ENCODE measurements around the gene TGFBRAP1. TPM values are rescaled to one million over a fixed set of nuclear protein-coding genes. Genes with fewer than 3 reads are reported as not detected.

TGFBRAP1 gene
- total RNA-seq, 1 donor from 2014 or later = 13.8 TPM

DNA sequence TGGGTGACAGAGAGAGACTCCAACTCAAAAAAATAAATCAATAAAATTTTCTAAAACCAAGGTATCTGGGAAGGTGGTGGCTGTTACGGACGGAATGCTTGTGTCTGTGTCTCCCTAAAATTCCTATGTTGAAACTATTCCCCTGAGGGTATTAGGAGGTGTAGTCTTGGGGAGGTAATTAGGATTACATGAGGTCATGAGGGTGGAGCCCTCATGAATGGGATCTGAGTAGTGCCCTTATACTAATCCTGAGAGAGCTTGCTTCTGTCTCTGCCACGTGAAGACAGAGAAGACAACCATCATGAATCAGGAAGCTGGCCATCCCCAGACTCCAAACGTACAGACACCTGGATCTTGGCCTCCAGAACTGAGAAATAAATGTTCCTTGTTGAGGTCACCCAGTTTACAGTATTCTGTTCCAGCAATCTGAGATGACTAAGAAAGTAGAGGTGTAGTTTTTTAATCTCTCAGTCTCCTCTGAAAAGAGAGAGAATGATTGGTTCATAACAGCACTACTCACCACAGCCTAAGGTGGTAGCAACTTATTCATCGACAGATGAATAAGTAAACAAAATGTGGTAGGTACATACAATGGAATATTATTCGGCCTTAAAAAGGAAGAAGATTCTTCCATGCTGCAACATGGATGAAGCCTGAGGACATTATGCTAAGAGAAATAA is 38.4 kb downstream of the TGFBRAP1 start:
- Histone ChIP-seq H2AFZ (replicated peaks) (no peak overlapping the region), H3K9me3 (ENCODE audit: low read depth) (no peaks in the 10 kb centered on the region), H3K27me3 (no peaks in the 10 kb centered on the region), H3K4me2 (no peak overlapping the region), H4K20me1 (ENCODE audit: low read depth) (no peaks in the 10 kb centered on the region), H3K4me1 (no peaks in the 10 kb centered on the region), H3K27ac (no peak overlapping the region), H3K9ac (no peak overlapping the region), H3K4me3 (no peak overlapping the region), H3K79me2 (ENCODE audit: low read depth) (no peaks in the 10 kb centered on the region), H3K36me3 (peaks cover 4% of the 10 kb centered on the region), H3F3A (ENCODE audit: low read depth) (no peaks in the 10 kb centered on the region)
- no peak for DNase-seq (ENCODE audit: low spot score)
- Mint-ChIP-seq H3K4me3 (no peak overlapping the region), H3K4me1 (no peaks in the 10 kb centered on the region), H3K27me3 (ENCODE audit: insufficient read depth, low read depth) (no peaks in the 10 kb centered on the region), H3K27ac (no peak overlapping the region), H3K9me3 (no peaks in the 10 kb centered on the region), H3K36me3 (peaks cover 16% of the 10 kb centered on the region)
- TF ChIP-seq EZH2 (IDR thresholded peaks at IDR 0.05) (no peak), EZH2phosphoT487 (IDR thresholded peaks at IDR 0.05) (no peak)
- TF ChIP-seq, protein P1, sequence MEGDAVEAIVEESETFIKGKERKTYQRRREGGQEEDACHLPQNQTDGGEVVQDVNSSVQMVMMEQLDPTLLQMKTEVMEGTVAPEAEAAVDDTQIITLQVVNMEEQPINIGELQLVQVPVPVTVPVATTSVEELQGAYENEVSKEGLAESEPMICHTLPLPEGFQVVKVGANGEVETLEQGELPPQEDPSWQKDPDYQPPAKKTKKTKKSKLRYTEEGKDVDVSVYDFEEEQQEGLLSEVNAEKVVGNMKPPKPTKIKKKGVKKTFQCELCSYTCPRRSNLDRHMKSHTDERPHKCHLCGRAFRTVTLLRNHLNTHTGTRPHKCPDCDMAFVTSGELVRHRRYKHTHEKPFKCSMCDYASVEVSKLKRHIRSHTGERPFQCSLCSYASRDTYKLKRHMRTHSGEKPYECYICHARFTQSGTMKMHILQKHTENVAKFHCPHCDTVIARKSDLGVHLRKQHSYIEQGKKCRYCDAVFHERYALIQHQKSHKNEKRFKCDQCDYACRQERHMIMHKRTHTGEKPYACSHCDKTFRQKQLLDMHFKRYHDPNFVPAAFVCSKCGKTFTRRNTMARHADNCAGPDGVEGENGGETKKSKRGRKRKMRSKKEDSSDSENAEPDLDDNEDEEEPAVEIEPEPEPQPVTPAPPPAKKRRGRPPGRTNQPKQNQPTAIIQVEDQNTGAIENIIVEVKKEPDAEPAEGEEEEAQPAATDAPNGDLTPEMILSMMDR (IDR thresholded peaks at IDR 0.05) = no peak

DNA sequence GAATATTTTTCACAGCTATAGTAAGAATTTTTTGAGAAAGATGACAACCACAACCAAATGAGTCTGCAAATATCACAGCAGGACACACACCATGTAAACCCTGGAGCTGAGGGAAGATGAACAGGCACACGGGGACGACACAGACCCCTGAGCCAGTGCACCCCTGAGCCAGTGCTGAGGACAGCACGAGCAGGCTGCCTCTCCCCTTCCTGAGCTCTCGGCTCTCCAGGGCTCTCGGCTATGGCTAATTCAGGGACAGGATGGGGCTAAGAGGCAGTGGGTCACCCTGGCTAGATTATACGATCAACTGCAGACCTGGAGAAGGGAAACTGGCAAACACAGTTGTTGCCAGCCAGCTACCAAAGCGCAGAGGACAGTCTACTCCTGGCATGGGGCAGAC is 41.4 kb downstream of the TGFBRAP1 start:
- H3K36me3 ChIP-seq = no peaks in the 10 kb centered on the region
- H3K27me3 Mint-ChIP-seq (ENCODE audit: insufficient read depth, low read depth) = no peaks in the 10 kb centered on the region
- H3K4me1 ChIP-seq = no peaks in the 10 kb centered on the region
- H4K20me1 ChIP-seq (ENCODE audit: low read depth) = no peaks in the 10 kb centered on the region
- no peaks in the 10 kb centered on the region for H3K27me3 ChIP-seq
- no peak overlapping the region for H3K9ac ChIP-seq
- H3K9me3 Mint-ChIP-seq = no peaks in the 10 kb centered on the region
- H3K4me3 Mint-ChIP-seq = no peak overlapping the region
- TF ChIP-seq, protein P1 (IDR thresholded peaks at IDR 0.05) = no peak
- TF ChIP-seq EZH2 (IDR thresholded peaks at IDR 0.05) = no peak
- no peak for TF ChIP-seq EZH2phosphoT487 (IDR thresholded peaks at IDR 0.05)
- no peak overlapping the region for H3K4me2 ChIP-seq
- H3K36me3 Mint-ChIP-seq = peaks cover 15% of the 10 kb centered on the region
- no peaks in the 10 kb centered on the region for H3K79me2 ChIP-seq (ENCODE audit: low read depth)
- H3K9me3 ChIP-seq (ENCODE audit: low read depth) = no peaks in the 10 kb centered on the region
- DNase-seq (ENCODE audit: low spot score) = no peak
- H3K4me1 Mint-ChIP-seq = no peaks in the 10 kb centered on the region
- no peak overlapping the region for H3K4me3 ChIP-seq
- no peak overlapping the region for H3K27ac Mint-ChIP-seq
- H3K27ac ChIP-seq = no peak overlapping the region
- H2AFZ ChIP-seq (replicated peaks) = no peak overlapping the region
- no peaks in the 10 kb centered on the region for H3F3A ChIP-seq (ENCODE audit: low read depth)

DNA sequence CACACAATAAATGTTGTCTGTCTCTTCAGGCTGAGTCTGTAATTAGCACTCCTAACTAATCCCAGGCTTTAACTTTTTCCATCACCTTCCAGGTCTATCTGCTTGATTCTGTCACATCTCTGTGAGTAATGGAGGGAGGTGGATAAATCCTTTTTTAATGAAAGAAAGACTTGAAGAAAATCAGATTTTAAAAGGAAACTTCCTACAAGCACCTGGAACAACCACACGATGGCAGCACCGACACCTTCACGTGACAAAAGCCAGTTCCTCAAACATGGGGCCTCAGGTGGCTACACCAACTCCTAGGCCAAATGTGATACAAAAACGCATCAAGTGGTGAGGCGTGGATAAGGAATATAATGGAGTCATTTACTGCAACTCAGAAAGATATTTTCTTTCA is 41.8 kb downstream of the TGFBRAP1 start:
- Mint-ChIP-seq H3K4me3 (no peak overlapping the region), H3K9me3 (no peaks in the 10 kb centered on the region), H3K4me1 (no peaks in the 10 kb centered on the region), H3K27me3 (ENCODE audit: insufficient read depth, low read depth) (no peaks in the 10 kb centered on the region), H3K36me3 (peaks cover 15% of the 10 kb centered on the region), H3K27ac (no peak overlapping the region)
- TF ChIP-seq, protein P1 (IDR thresholded peaks at IDR 0.05) = peak; percentile 74
- no peak for TF ChIP-seq EZH2phosphoT487 (IDR thresholded peaks at IDR 0.05)
- no peaks in the 10 kb centered on the region for H3K36me3 ChIP-seq
- no peak overlapping the region for H3K4me3 ChIP-seq
- H3K79me2 ChIP-seq (ENCODE audit: low read depth) = no peaks in the 10 kb centered on the region
- H4K20me1 ChIP-seq (ENCODE audit: low read depth) = no peaks in the 10 kb centered on the region
- H3K9me3 ChIP-seq (ENCODE audit: low read depth) = no peaks in the 10 kb centered on the region
- no peaks in the 10 kb centered on the region for H3F3A ChIP-seq (ENCODE audit: low read depth)
- no peaks in the 10 kb centered on the region for H3K4me1 ChIP-seq
- DNase-seq (ENCODE audit: low spot score) = peak; percentile 56
- no peaks in the 10 kb centered on the region for H3K27me3 ChIP-seq
- H2AFZ ChIP-seq (replicated peaks) = no peak overlapping the region
- H3K9ac ChIP-seq = no peak overlapping the region
- H3K27ac ChIP-seq = no peak overlapping the region
- H3K4me2 ChIP-seq = no peak overlapping the region
